Fibroblast of the aortic adventitia (primary cell): ENCODE data around the gene LRRC8A. TPM values are rescaled to one million over a fixed set of nuclear protein-coding genes. Genes with fewer than 3 reads are reported as not detected.

Experiments used
- DNase-seq: peaks from one replicate; pipeline ENCODE4 v3.0.0-alpha.2; 2010; ENCODE audit warnings: low read depth
- H3K4me3 ChIP-seq: 2 replicates; pipeline ENCODE4 v1.5.1; 2011; ENCODE audit warnings: low read depth, mild to moderate bottlenecking, control low read depth, low read length, moderate library complexity
- CTCF ChIP-seq: IDR thresholded peaks from 2 replicates; pipeline ENCODE4 v1.5.1; 2011; ENCODE audit warnings: mild to moderate bottlenecking, low read length, control low read depth, inconsistent platforms; ENCODE audit not compliant: insufficient read depth
- total RNA-seq: library from RNA; depleted of rRNA; stranded (reverse); fragments of >200 nt; gene quantifications from 2 replicates; pipeline ENCODE4 v1.2.3, GENCODE V29; 2012; ENCODE audit warnings: low replicate concordance

LRRC8A gene
- total RNA-seq, 1 donor, result 50.6 TPM

GRCh38 chr9:128882677-128883603 is 1.0 kb downstream of the LRRC8A start:
- no peak for TF ChIP-seq CTCF
- no peak for DNase-seq
- H3K4me3 ChIP-seq, result peak overlapping the region; percentile 90

- H3K4me3 ChIP-seq, result peak overlapping the region; percentile 31
- DNase-seq, result no peak
- TF ChIP-seq CTCF, result no peak
Measured at GRCh38 chr9:128884164-128884563, 2.2 kb downstream of the LRRC8A start.

- no peak for DNase-seq
- H3K4me3 ChIP-seq, result no peak overlapping the region
Measured at GRCh38 chr9:128885376-128885775, 3.4 kb downstream of the LRRC8A start.

GRCh38 chr9:128885798-128886197 is 3.9 kb downstream of the LRRC8A start:
- DNase-seq, result no peak
- no peak overlapping the region for H3K4me3 ChIP-seq
- TF ChIP-seq CTCF, result no peak

More at GRCh38 chr9:128885376-128885775, 3.4 kb downstream of the LRRC8A start:
- no peak for TF ChIP-seq CTCF

- peak; percentile 90 for DNase-seq
- TF ChIP-seq CTCF, result no peak
- H3K4me3 ChIP-seq, result no peak overlapping the region
Measured at GRCh38 chr9:128886211-128886891, 4.4 kb downstream of the LRRC8A start.

- no peak for TF ChIP-seq CTCF
- DNase-seq, result no peak
- no peak overlapping the region for H3K4me3 ChIP-seq
Measured at GRCh38 chr9:128887049-128887448, 5.1 kb downstream of the LRRC8A start.
